Stimulated activated CD8-positive, alpha-beta memory T cell treated with anti-CD3 and anti-CD28 coated beads, Interleukin-4, amount 100 ng/mL, for 24 hours (primary cell): ENCODE data around the gene ECPAS.
"Not testable (repeated sequence)": the region's sequence is repeated elsewhere in the genome, so short reads cannot be mapped to it uniquely, and the experiment has no call there.

Experiments
- DNase-seq: peaks from one replicate; pipeline ENCODE4 v3.0.0-alpha.2; 2020; ENCODE audit warnings: low read depth

The ECPAS gene

GRCh38 chr9:111483858-111484571, at the start of gene ECPAS:
Gene ECPAS, minus strand, starts transcription at chr9:111484383. Its CDS starts 11,465 bp downstream, at chr9:111472918.
- DNase-seq, result peak; percentile 57

DNA sequence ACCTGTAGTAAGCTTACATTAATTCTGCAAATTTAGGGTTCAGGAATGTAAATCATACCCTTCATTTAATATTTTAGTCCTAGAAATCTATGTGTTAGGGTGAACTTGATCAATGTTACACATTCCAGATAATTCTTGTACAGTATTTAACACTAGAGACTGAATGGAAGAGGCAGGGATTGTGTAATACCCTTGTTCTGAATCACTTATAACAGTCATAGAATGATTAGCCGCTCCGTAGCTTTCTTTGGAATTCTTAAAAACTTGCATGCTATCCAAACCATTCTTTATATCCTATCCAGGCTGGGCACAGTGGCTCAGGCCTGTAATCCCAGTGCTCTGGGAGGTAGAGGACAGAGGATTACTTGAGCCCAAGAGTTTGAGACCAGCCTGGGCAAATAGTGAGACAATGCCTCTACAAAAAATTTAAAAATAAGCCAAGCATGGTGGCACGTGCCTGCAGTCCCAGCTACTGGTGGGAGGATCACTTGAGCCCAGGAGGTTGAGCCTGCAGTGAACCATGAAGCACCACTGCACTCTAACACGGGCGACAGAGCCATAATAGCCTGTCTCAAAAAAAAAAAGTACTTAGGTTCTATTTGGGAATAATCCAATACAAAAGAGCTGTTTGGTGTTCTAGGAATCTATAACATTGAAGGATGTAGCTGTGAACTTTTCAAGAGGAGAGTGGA, 49.1 kb upstream of the ECPAS start:
- no peak for DNase-seq

GRCh38 chr9:111531716-111532115, 47.5 kb upstream of the ECPAS start:
- DNase-seq, result no peak

GRCh38 chr9:111529787-111530186, 45.6 kb upstream of the ECPAS start:
- DNase-seq, result no peak

DNA sequence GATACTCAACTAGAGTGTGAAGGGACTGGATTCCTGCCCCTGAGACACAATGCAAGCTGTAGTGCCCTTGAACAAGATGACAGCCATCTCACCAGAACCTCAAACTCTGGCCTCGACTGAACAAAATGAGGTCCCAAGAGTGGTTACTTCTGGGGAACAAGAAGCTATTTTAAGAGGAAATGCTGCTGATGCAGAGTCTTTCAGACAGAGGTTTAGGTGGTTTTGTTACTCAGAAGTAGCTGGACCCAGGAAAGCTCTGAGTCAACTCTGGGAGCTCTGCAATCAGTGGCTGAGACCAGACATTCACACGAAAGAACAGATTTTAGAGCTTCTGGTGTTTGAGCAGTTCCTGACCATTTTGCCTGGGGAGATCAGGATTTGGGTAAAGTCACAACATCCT, 43.2 kb upstream of the ECPAS start:
- DNase-seq, result no peak

- peak; percentile 56 for DNase-seq
Observed at GRCh38 chr9:111525056-111525977, 41.1 kb upstream of the ECPAS start, which contains the start of gene ZNF483. Gene ZNF483, plus strand, starts transcription at chr9:111525179. Its CDS starts 2,217 bp downstream, at chr9:111527396.

GRCh38 chr9:111524731-111525055, 40.5 kb upstream of the ECPAS start:
- no peak for DNase-seq

DNA sequence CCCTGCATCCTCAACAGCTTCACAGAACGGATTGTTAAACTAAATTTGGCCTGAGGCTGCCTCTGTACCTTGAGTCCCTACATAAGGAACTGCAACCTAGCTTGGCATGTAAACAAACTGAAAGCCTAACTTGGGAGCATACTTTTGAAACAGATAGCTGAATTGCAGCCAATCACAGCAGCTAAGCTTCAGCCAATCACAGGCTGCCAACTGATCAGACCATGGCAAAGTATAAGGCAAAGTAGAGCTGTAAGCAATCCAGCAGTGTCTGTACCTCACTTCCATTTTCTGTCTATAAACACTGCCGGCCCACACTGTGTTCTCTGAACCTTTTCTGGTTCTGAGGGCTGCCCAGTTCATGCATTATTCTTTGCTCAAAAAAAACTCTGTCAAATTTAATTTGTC, 31.9 kb upstream of the ECPAS start:
- no peak for DNase-seq

GRCh38 chr9:111514967-111515366, 30.8 kb upstream of the ECPAS start:
- no peak for DNase-seq

DNA sequence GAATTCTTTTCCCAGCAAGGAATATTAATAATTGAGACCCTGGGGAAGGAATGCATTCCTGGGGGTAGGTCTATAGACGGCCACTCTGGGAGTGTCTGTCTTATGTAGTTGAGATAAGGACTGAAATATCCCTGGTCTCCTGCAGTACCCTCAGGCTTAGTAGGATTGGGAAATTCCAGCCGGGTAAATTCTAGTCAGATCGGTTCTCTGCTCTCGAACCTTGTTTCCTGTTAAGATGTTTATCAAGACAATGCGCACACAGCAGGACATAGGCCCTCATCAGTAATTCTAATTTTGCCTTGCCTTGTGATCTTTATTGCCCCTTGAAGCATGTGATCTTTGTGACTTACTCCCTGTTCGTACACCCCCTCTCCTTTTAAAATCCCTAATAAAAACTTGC, 27.4 kb upstream of the ECPAS start:
- not testable (repeated sequence) for DNase-seq

DNA sequence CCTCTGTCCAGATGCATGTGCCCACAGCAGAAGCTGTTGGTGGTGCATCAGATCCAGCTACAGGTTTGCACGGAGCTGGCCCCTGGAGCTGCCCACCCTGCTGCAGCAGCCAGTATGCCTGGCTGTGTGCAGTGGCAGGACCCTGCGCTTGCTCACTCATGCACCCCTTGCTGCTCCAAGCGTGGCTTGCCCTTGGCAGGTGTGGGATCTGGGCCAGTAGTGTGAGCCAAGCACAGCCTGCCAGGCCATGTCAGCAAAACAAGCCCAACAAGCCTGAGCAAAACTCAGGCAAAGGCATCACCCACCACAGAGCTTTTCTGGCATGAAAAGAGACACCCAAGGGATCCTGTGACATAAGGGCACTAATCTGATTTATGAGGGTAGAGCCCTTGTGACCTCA, 18.3 kb upstream of the ECPAS start:
- DNase-seq, result no peak

- no peak for DNase-seq
Observed at GRCh38 chr9:111501648-111502047, 17.5 kb upstream of the ECPAS start.

DNA sequence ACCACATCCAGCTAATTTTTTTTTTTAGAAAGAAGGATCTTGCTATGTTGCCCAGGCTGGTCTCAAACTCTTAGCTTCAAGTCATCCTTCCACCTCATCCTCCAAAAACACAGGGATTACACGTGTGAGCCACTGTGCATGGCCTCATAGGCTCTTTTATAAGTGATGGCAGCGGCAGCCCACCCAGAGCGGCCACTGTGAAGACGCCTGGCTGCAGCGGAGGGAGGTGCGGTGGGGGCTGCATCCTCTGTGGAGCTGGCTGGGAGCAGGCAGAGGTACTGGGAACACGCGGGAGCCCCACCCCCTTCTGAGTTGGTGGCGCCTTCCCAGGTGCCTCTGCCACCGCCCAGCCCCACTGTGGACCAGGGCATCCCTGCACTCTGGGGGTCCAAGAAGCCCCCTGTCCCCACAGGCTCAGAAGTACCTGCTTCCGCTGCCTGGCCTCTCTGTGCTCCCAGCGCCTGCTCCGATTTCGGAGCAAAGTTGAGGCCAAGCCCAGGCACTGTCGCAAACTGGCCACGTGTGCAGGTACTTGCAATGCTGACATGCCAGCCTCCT, 16.9 kb upstream of the ECPAS start:
- no peak for DNase-seq

DNA sequence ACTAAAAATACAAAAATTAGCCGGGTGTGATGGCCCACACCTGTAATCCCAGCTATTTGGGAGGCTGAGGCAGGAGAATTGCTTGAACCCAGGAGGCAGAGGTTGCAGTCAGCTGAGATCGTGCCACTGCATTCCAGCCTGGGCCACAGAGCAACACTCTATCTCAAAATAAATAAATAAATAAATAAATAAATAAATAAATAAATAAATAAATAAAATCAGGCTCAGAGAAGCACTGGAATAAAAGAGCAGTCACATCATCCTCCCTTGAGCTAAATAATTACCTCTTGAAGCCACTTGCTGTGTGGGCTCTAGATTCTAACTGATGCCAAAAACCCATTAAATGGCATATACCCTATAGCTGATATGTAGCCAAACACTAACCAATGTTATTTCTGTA, 13.0 kb upstream of the ECPAS start:
- not testable (repeated sequence) for DNase-seq

- no peak for DNase-seq
Observed at GRCh38 chr9:111484572-111484894, 350 bp upstream of the ECPAS start.

- DNase-seq, result peak; percentile 37
Observed at GRCh38 chr9:111483439-111483857, 735 bp downstream of the ECPAS start.

- peak; percentile 44 for DNase-seq
Observed at GRCh38 chr9:111482694-111483438, 1.3 kb downstream of the ECPAS start.

DNA sequence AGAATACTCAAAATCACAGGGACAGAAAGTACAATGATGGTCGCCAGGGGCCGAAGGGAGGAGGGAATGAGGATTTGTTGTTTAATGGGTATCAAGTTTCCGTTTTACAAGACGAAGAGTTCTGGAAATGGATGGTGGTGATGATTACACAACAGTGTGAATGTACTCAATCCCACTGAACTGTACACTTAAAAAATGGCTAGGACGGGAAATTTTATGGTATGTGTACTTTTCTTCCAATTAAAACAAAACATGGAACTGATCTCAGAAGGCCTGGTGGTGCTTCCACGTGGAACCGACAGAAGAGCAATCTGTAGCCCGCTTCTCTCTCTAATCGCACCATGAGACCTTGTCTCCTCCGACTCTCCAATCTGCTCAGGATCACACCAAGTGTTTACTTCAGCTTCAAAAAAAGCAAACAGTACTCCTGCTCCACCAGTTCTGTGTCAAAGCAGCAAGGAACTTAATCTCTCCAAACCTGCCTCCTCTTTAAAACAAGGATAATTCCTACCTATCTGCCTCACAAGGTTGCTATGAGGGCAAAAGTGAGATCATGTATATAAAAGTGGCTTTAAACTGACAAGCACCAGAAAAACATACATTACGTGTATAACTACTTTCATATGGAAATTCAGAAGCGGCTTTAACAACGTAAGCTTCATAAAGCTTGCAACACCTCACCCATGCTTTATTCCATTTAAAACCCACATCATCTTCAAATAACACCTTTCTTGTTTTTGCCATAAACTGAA, 2.1 kb downstream of the ECPAS start:
- DNase-seq, result no peak

- DNase-seq, result no peak
Observed at GRCh38 chr9:111477677-111478076, 6.5 kb downstream of the ECPAS start.

DNA sequence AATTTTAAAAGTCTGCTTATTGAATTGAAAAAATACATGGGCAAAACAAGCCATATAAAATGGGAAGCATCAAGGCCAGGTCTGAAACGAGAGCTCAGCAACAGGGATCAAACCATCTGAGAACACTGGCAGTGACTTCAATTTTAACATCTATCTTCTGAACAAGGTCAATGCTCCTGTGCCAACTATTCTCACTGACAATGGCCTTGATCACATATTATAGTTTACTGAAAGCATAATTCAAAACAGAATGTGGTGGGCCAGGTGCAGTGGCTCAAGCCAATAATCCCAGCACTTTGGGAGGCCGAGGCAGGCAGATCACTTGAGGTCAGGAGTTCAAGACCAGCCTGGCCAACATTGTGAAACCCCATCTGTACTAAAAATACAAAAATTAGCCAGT, 9.0 kb downstream of the ECPAS start:
- DNase-seq, result no peak

- DNase-seq, result no peak
Observed at GRCh38 chr9:111474385-111474784, 9.8 kb downstream of the ECPAS start.
